ENCODE measurements around the gene COL16A1.

DNA sequence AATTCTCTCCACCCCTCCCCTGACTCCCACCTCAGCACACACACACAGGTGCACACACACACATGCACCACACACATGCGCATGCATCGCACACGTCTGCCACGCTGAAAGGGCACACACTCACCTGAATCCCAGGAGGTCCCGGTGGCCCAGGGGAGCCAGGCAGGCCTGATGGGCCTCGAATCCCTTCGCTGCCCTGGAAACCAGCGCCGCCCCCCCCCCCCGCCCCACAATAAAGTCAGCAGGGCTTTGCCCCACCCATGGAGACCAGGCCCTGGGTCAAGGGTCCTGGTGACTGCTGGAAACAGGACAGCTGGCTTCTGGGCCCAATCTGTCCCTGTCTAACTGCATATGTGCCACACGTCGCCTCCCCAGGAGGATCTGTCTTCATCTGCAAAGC, 41.4 kb downstream of the COL16A1 start:
- no peak for TF ChIP-seq EZH2 (IDR thresholded peaks at IDR 0.05)
- TF ChIP-seq, protein P1, sequence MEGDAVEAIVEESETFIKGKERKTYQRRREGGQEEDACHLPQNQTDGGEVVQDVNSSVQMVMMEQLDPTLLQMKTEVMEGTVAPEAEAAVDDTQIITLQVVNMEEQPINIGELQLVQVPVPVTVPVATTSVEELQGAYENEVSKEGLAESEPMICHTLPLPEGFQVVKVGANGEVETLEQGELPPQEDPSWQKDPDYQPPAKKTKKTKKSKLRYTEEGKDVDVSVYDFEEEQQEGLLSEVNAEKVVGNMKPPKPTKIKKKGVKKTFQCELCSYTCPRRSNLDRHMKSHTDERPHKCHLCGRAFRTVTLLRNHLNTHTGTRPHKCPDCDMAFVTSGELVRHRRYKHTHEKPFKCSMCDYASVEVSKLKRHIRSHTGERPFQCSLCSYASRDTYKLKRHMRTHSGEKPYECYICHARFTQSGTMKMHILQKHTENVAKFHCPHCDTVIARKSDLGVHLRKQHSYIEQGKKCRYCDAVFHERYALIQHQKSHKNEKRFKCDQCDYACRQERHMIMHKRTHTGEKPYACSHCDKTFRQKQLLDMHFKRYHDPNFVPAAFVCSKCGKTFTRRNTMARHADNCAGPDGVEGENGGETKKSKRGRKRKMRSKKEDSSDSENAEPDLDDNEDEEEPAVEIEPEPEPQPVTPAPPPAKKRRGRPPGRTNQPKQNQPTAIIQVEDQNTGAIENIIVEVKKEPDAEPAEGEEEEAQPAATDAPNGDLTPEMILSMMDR (IDR thresholded peaks at IDR 0.05): no peak
